ACC112 (cell line): ENCODE measurements around the gene OR13A1.
"Not testable (repeated sequence)": the region's sequence is repeated elsewhere in the genome, so short reads cannot be mapped to it uniquely, and the experiment has no call there.

ENCODE experiments used
- H2AFZ ChIP-seq: fragments of 200-600 bp; sonication (generic); one replicate; pipeline ENCODE4 v1.6.0; 2017; ENCODE audit warnings: antibody characterized with exemption, low read length; ENCODE audit not compliant: unreplicated experiment
- H3K27ac ChIP-seq: fragments of 200-600 bp; sonication (generic); 2 replicates; pipeline ENCODE4 v1.5.1; 2014; ENCODE audit warnings: low read depth, mild to moderate bottlenecking, antibody characterized with exemption, low read length, moderate library complexity
- H3K27me3 ChIP-seq: fragments of 200-600 bp; sonication (generic); 2 replicates; pipeline ENCODE4 v1.6.1; 2014; ENCODE audit warnings: mild to moderate bottlenecking, antibody characterized with exemption, low read length, moderate library complexity, mixed read lengths; ENCODE audit not compliant: insufficient read depth
- H3K36me3 ChIP-seq: fragments of 200-600 bp; sonication (generic); 2 replicates; pipeline ENCODE4 v1.6.1; 2016; ENCODE audit warnings: mild to moderate bottlenecking, antibody characterized with exemption, low read length, moderate library complexity, mixed read lengths; ENCODE audit not compliant: insufficient read depth
- H3K4me1 ChIP-seq: fragments of 200-600 bp; sonication (generic); one replicate; pipeline ENCODE4 v1.6.1; 2016; ENCODE audit warnings: low read length, mixed read lengths; ENCODE audit not compliant: insufficient read depth, unreplicated experiment, control insufficient read depth
- H3K4me3 ChIP-seq: fragments of 200-600 bp; sonication (generic); 2 replicates; pipeline ENCODE4 v1.5.1; 2014; ENCODE audit warnings: mild to moderate bottlenecking, low read depth, low read length
- H3K79me2 ChIP-seq: fragments of 200-600 bp; sonication (generic); one replicate; pipeline ENCODE4 v1.6.0; 2016; ENCODE audit warnings: low read length; ENCODE audit not compliant: control insufficient read depth, unreplicated experiment, insufficient read depth

The OR13A1 gene, protein sequence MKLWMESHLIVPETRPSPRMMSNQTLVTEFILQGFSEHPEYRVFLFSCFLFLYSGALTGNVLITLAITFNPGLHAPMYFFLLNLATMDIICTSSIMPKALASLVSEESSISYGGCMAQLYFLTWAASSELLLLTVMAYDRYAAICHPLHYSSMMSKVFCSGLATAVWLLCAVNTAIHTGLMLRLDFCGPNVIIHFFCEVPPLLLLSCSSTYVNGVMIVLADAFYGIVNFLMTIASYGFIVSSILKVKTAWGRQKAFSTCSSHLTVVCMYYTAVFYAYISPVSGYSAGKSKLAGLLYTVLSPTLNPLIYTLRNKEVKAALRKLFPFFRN

GRCh38 chr10:45315508-45315907 lies at the start of gene OR13A1:
TSS of gene OR13A1 (minus strand) at chr10:45315608. CDS start at chr10:45304422, 11,186 bp downstream.
- H3K27me3 ChIP-seq: peaks cover 44% of the 10 kb centered on the region
- H2AFZ ChIP-seq: no peak within 1 kb of the TSS
- H3K36me3 ChIP-seq: no peaks in the 10 kb centered on the region
- no peaks in the 10 kb centered on the region for H3K4me1 ChIP-seq
- H3K79me2 ChIP-seq: no peaks in the 10 kb centered on the region
- no peak within 1 kb of the TSS for H3K27ac ChIP-seq
- H3K4me3 ChIP-seq: no peak within 1 kb of the TSS

DNA sequence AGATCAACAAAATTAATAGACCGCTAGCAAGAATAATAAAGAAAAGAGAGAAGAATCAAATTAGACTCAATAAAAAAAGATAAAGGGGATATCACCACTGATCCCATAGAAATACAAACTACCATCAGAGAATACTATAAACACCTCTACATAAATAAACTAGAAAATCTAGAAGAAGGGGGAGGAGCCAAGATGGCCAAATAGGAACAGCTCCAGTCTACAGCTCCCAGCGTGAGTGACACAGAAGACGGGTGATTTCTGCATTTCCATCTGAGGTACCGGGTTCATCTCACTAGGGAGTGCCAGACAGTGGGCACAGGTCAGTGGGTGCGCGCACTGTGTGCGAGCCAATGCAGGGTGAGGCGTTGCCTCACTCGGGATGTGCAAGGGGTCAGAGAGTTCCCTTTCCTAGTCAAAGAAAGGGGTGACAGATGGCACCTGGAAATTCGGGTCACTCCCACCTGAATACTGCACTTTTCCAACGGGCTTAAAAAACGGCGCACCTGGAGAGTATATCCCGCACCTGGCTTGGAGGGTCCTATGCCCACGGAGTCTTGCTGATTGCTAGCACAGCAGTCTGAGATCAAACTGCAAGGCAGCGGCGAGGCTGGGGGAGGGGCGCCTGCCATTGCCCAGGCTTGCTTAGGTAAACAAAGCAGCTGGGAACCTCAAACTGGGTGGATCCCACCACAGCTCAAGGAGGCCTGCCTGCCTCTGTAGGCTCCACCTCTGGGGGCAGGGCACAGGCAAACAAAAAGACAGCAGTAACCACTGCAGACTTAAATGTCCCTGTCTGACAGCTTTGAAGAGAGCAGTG lies 46.8 kb upstream of the OR13A1 start:
- not testable (repeated sequence) for H3K27ac ChIP-seq, H3K4me3 ChIP-seq, H2AFZ ChIP-seq

DNA sequence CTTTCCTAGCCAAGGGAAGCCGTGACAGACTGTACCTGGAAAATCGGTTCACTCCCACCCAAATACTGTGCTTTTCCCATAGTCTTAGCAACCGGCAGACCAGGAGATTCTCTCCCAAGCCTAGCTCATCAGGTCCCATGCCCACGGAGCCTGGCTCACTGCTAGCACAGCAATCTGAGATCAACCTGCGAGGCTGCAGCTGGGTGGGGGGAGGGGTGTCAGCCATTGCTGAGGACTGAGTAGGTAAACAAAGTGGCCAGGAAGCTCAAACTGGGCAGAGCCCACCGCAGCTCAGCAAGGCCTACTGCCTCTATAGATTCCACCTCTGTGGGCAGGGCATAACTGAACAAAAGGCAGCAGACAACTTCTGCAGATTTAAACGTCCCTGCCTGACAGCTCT lies 43.6 kb upstream of the OR13A1 start:
- H3K27ac ChIP-seq, H3K36me3 ChIP-seq, H3K79me2 ChIP-seq, H3K4me3 ChIP-seq, H2AFZ ChIP-seq, H3K4me1 ChIP-seq: not testable (repeated sequence)
- H3K27me3 ChIP-seq: peaks cover 62% of the 10 kb centered on the region

More for the DNA sequence above, 46.8 kb upstream of the OR13A1 start:
- not testable (repeated sequence) for H3K79me2 ChIP-seq, H3K36me3 ChIP-seq, H3K4me1 ChIP-seq
- peaks cover 32% of the 10 kb centered on the region for H3K27me3 ChIP-seq

DNA sequence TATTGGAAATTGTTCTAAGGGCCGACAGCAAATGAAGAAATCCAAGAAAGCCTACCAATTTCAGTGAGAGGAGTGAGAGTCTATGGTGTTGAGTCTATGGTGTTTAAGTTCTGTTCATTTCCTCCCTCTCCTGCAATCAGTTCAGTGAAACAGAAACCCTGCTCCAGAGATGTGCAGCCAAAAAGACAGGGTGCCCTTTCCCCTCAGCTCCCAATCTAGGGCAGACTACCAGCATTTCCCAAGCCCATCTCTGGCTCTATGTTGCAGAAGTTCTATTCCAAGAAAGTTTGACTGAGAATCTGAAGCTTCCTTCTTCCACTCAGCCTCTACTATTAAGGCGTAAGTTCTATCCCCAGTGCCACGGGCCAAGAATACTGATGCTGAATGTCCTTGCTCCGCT lies 40.1 kb upstream of the OR13A1 start:
- Histone ChIP-seq H3K4me3 (no peak overlapping the region), H3K36me3 (no peaks in the 10 kb centered on the region)

GRCh38 chr10:45354261-45354660 lies 38.9 kb upstream of the OR13A1 start:
- no peaks in the 10 kb centered on the region for H3K36me3 ChIP-seq
- H3K4me3 ChIP-seq: no peak overlapping the region
- H3K27ac ChIP-seq: no peak overlapping the region
- no peaks in the 10 kb centered on the region for H3K79me2 ChIP-seq
- H3K4me1 ChIP-seq: no peaks in the 10 kb centered on the region
- H3K27me3 ChIP-seq: peaks cover 71% of the 10 kb centered on the region
- no peak overlapping the region for H2AFZ ChIP-seq

More for the DNA sequence above, 40.1 kb upstream of the OR13A1 start:
- no peak overlapping the region for H3K27ac ChIP-seq
- H3K4me1 ChIP-seq: no peaks in the 10 kb centered on the region
- no peaks in the 10 kb centered on the region for H3K79me2 ChIP-seq
- H2AFZ ChIP-seq: no peak overlapping the region
- peaks cover 76% of the 10 kb centered on the region for H3K27me3 ChIP-seq

DNA sequence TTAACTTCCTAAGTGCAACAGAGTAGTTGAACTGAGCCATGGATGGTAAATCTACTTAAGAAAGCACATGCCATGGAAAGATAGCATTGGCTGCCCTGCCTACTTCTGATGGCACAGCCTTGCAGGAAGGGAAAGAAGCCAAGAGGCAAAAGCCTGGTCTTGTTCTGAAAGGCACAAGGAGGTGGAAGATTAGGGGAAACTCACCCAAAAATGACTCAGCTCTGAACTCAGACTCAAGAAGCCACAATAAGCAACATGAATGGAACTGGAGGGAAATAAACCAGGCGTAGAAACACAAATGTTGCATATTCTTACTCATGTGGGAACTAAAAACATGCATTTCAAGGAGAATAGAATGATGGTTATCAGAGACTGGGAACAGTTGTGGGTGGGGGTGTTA lies 37.8 kb upstream of the OR13A1 start:
- H3K27me3 ChIP-seq: peaks cover 62% of the 10 kb centered on the region
- H2AFZ ChIP-seq: no peak overlapping the region
- no peaks in the 10 kb centered on the region for H3K4me1 ChIP-seq
- no peaks in the 10 kb centered on the region for H3K79me2 ChIP-seq
- no peaks in the 10 kb centered on the region for H3K36me3 ChIP-seq
- no peak overlapping the region for H3K27ac ChIP-seq
- no peak overlapping the region for H3K4me3 ChIP-seq

- not testable (repeated sequence) for H3K4me1 ChIP-seq
Measured at GRCh38 chr10:45348196-45348765, 32.9 kb upstream of the OR13A1 start.

GRCh38 chr10:45347464-45347863 lies 32.1 kb upstream of the OR13A1 start:
- not testable (repeated sequence) for H3K27me3 ChIP-seq, H3K27ac ChIP-seq, H3K79me2 ChIP-seq, H3K36me3 ChIP-seq, H3K4me3 ChIP-seq, H3K4me1 ChIP-seq, H2AFZ ChIP-seq

More at GRCh38 chr10:45348196-45348765, 32.9 kb upstream of the OR13A1 start:
- not testable (repeated sequence) for H3K4me3 ChIP-seq, H3K79me2 ChIP-seq, H3K36me3 ChIP-seq, H2AFZ ChIP-seq, H3K27ac ChIP-seq
- H3K27me3 ChIP-seq: peaks cover 16% of the 10 kb centered on the region

GRCh38 chr10:45346652-45347335 lies 31.4 kb upstream of the OR13A1 start:
- not testable (repeated sequence) for H3K36me3 ChIP-seq, H3K27me3 ChIP-seq, H3K4me3 ChIP-seq, H3K79me2 ChIP-seq, H3K4me1 ChIP-seq, H2AFZ ChIP-seq, H3K27ac ChIP-seq

- H2AFZ ChIP-seq, H3K36me3 ChIP-seq, H3K27me3 ChIP-seq: not testable (repeated sequence)
Measured at GRCh38 chr10:45340420-45340819, 25.0 kb upstream of the OR13A1 start.

More at GRCh38 chr10:45340420-45340819, 25.0 kb upstream of the OR13A1 start:
- not testable (repeated sequence) for H3K4me1 ChIP-seq, H3K4me3 ChIP-seq, H3K27ac ChIP-seq, H3K79me2 ChIP-seq
